Stimulated activated CD4-positive, alpha-beta T cell treated with anti-CD3 and anti-CD28 coated beads, Interleukin-4, amount 100 ng/mL, for 1 hour (primary cell): ENCODE data around the gene CDC42EP3.

Experiments used
- DNase-seq: peaks from one replicate; pipeline ENCODE4 v3.0.0-alpha.2; 2020

CDC42EP3 gene

DNA sequence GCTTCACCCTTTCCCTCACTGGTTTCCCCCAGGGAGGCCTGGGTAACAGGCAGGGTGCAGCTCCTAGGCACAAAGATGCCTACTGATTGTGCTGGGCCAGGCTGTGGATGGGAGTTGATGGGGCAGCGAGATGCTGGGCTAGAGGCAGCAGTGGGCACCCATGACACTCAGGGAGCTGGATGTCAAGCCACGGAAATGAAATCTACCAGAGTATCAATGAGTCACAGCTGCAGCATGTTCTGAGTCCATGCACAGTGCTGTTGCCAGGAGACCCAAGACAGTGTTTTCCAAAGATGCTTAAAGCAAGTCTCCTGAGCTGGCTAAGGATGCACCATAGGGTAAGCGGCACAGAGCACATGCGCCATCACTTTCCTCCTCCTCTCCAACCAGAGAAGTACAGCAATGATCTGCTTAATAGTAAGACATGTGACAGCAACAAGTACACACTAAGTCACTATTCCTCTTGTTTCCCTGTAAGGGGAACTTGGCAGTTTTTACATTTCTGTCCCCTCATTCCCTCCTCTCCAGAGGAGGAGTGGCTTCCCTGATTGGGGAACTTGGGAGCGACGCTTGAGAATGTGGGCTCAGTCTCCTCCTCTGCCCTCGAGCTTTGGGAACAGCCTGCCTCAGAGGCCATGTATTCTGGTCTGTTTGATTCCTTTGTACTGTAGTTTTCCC lies 57.2 kb downstream of the CDC42EP3 start:
- no peak for DNase-seq

DNA sequence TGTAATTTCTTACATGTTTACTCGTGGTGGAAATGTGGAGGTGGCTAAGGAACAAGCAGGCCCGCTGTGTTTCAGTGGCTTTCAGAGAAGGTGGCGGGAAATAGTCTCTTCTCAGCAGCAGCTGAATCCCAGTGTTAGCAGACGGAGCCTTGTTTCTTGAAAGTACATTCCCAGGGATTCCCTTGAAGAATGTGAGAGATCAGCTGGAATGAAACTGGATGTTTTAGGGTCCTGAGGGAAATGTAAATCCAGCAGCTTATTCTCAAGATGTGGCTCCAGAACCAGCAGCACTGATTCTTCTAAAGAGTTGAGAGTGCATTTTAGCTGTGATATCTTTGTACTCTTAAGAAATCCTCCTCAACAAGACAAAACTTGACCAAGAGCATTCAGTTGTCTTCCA lies 59.1 kb downstream of the CDC42EP3 start:
- DNase-seq, result no peak

DNA sequence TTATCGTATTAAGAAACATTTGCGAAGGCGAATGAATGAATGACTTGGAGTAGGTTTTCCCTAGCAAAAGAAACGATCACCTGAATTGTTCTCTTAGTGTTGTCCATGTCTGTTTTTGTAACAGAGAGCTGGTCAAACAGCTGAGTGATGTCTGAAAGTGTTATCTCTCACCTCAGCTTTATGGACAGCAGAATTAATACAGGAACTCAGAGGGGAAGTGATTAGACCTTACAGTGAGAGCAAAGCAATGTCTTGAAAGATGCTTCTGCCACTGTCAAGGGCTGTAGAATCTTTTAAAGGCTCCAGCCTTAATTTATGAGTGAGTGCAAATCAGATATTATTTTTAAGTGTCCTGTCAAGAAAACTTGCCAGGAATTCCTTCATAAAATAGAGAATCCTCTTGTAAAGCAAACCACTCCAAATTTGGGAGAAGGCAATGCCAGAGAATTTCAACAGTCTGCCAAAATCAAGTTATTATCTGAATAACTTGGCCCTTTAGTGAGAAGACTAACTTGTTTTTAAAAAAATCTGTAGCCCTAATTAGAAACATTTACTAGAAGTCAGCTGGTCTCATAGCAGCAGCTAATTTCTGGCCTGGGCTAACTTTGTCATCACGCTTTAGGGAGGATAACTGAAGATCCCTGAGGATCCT lies 60.7 kb downstream of the CDC42EP3 start:
- DNase-seq, result no peak

DNA sequence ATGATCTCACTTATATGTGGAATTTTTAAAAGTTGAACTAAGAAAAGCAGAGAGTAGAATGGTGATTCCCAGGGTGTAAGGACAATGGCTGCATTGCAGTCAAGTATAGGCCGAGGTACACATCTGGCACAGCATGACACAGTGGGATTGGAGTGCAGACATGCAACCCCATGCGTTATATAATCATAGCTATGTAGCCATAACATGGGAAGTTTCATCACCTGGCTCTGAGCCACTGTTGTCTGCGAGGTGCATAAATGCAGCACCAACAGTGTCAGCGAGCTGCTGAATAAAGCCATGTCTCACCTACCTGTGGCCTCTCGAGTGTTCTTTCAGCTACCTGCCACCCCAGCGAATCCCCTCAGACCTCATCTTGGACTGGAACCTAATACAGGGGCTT lies 61.7 kb downstream of the CDC42EP3 start:
- DNase-seq, result no peak

DNA sequence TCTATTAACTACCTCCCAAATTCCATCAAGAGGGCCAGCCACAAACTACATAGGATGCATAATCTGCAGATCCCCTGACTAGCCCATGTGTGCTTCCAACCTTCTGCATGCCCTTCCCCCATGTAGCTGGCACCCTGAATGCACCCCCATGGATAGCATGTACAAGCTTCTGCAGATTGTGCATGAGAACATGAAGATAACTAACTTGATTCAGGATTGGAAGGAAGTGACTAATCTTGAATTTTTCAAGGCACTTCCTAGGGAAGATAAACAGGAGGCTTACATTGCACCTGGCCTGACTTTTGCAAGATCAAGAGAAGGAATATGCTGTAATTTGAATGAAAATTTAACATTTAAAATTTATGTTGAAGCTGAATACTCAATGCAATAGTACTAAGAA lies 66.7 kb downstream of the CDC42EP3 start:
- no peak for DNase-seq

DNA sequence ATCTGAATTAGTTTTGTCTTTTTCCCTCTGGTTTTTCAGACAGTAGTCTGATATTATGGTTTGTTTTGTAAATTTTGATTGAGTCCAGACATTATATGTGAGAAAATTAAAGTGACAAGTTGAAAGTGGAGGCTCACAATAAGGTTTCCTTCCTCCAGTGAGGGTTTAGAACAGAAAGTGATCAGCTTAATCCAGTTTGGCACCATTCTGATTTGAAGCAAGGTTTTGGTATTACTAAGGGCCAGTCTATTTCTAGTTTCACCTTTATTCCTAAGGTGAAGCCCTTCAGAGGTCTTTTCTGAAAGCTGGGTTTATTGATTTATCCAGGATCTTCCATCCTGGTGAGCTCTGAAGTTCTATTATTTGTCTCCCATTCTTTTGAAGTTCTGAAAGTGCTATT lies 68.7 kb downstream of the CDC42EP3 start:
- no peak for DNase-seq

DNA sequence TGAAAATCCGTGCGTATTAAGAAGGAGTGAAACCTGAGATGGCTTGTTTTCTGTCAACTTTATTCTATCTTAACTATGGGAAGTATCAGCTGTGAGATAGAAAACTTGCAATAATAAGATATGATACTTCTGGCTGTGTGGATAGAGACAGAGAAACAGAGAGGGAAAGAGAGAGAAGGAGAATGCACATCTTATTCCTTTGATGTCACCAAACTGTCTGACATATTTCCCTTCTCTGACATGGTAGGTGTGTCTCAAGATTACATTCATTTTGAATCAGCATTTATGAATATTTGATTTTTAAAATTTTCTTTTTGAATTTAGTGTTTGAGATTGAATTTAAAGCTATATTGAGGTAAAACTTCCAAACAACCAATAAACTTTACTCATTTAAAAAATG lies 69.4 kb downstream of the CDC42EP3 start:
- DNase-seq, result no peak

DNA sequence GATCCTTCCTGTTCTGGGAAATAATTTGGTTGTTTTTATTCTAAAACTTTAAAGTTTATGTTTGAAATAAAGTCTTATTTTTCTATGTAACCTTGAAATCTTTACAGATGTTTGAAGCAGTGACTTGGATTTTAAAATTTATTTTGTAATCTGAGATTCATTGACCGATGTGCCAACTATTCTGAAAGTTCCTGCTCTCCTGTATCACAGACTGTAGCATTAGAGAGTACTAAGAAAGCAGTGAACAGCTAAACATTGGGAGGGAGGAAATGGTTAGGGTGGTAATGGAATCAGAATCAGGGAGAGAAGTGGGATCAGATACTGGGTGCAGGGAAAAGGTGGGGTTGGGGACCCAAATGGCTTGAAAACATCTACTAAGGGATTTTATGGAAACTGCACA lies 69.9 kb downstream of the CDC42EP3 start:
- no peak for DNase-seq

DNA sequence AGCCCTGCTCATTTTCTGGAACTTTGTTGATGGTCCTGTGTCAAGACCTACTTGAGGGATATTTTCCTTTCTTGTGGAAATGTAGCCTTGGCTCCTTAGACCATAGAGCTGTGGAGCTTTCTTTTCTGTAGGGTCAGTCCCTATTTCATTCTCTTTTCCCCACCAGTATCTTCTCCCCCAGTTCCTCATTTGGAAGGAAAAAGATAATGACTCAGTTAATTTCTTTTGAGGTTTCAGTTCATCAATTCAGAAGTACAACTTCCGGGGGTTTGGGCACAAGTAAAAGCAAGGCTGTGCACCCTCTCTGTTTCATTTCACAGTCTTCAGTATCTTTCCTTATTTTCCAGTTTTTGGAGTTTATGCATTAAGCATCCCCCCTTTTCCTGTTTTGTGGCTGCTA lies 70.7 kb downstream of the CDC42EP3 start:
- DNase-seq, result no peak

DNA sequence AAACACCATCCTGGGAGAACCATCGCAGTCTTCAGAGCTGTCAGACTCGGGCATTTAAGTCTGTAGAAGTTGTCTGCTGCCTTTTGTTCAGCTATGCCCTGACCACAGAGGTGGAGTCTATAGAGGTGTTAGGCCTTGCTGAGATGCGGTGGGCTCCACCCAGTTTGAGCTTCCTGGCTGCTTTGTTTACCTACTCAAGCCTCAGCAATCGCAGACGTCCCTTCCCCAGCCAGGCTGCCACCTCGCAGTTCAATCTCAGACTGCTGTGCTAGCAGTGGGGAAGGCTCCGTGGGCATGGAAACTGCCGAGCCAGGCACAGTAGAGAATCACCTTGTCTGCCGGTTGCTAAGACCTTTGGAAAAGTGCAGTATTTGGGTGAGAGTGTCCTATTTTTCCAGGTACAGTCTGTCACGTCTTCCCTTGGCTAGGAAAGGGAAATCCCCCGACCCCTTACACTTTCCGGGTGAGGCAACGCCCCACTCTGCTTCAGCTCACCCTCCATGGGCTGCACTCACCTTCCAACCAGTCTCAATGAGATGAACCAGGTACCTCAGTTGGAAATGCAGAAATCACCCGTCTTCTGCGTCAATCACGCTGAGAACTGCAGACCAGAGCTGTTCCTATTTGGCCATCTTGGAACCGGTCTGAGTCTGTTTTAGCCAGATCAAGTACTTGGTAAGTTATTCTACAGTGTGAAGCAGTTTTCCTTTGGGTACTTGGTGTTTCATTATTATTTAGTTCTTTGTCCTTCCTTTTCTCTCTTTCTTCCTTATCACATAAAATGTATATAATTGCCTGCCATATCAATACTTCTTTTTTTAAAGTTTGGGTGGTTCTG lies 71.5 kb downstream of the CDC42EP3 start:
- peak; percentile 29 for DNase-seq

DNA sequence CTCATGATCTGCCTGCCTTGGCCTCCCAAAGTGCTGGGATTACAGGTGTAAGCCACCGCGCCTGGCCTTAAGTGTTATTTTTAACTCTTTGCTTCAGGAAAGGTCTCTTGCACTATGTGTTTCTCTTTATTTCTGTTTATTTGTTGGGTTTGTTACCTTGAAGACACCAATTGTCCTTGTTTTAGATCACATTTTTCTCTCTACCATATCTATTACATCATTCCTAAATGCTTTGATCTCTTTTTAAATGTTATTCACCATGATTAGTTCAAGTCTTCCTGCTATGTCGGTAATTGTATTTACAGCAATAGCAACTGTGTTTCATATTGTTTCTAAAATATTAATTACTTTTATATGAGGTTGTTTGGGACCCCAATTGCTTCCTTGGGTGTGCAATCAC lies 77.7 kb downstream of the CDC42EP3 start:
- no peak for DNase-seq

DNA sequence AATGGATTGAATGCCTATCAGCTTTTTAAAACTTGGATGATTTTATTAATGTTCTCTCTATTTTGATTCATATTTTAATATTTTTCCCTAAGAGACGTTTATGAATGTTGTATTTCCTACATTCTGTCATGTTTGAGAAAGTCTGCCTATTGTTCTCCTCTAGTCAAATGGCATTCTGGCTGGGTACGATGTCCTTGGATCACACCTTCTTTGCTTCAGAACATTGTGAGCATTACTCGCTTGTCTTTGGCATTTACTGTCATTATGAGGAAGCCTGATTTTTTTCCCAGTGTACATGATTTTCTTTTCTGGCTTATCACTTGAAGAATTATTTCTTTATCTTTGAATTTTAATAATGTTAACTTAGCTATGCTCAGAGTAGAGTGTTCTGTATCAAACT lies 78.4 kb downstream of the CDC42EP3 start:
- no peak for DNase-seq
